ENCODE results near the gene JAKMIP3. TPM values are rescaled to one million over a fixed set of nuclear protein-coding genes. Genes with fewer than 3 reads are reported as not detected.

JAKMIP3 gene
- 2.0 TPM in 2 replicates for total RNA-seq (2014; rRNA removed; shearing (Covaris generic))
- polyA plus RNA-seq (2014; cell fraction: nucleus; rRNA removed): 9.9 and 12.0 TPM in 2 replicates

- peak; percentile 89 for DNase-seq (ENCODE audit: extremely low read depth, low read depth)
These were observed at the start of gene JAKMIP3 for GRCh38 chr10:132065491-132066105. Gene JAKMIP3, plus strand, starts transcription at chr10:132065946. Its CDS starts 38,863 bp downstream, at chr10:132104809.

GRCh38 chr10:132016514-132016913 lies 49.2 kb upstream of the JAKMIP3 start:
- DNase-seq (ENCODE audit: extremely low read depth, low read depth): no peak

GRCh38 chr10:132018446-132018845 lies 47.3 kb upstream of the JAKMIP3 start:
- DNase-seq (ENCODE audit: extremely low read depth, low read depth): no peak

- no peak for DNase-seq (ENCODE audit: extremely low read depth, low read depth)
These were observed 46.4 kb upstream of the JAKMIP3 start for GRCh38 chr10:132019366-132019765.

GRCh38 chr10:132020456-132020855 lies 45.3 kb upstream of the JAKMIP3 start:
- DNase-seq (ENCODE audit: extremely low read depth, low read depth): no peak

- no peak for DNase-seq (ENCODE audit: extremely low read depth, low read depth)
These were observed 44.7 kb upstream of the JAKMIP3 start for GRCh38 chr10:132021046-132021445.

GRCh38 chr10:132021504-132022143 lies 44.1 kb upstream of the JAKMIP3 start:
- no peak for DNase-seq (ENCODE audit: extremely low read depth, low read depth)

- no peak for DNase-seq (ENCODE audit: extremely low read depth, low read depth)
These were observed 43.5 kb upstream of the JAKMIP3 start for GRCh38 chr10:132022241-132022640.

- peak; percentile 74 for DNase-seq (ENCODE audit: extremely low read depth, low read depth)
These were observed 42.5 kb upstream of the JAKMIP3 start for GRCh38 chr10:132023092-132023811.

GRCh38 chr10:132027423-132027983 lies 38.2 kb upstream of the JAKMIP3 start:
- no peak for DNase-seq (ENCODE audit: extremely low read depth, low read depth)

- DNase-seq (ENCODE audit: extremely low read depth, low read depth): no peak
These were observed 37.0 kb upstream of the JAKMIP3 start for GRCh38 chr10:132028706-132029105.

GRCh38 chr10:132030898-132031463 lies 34.8 kb upstream of the JAKMIP3 start:
- no peak for DNase-seq (ENCODE audit: extremely low read depth, low read depth)

GRCh38 chr10:132033632-132034031 lies 32.1 kb upstream of the JAKMIP3 start:
- no peak for DNase-seq (ENCODE audit: extremely low read depth, low read depth)

- no peak for DNase-seq (ENCODE audit: extremely low read depth, low read depth)
These were observed 30.3 kb upstream of the JAKMIP3 start for GRCh38 chr10:132035476-132035875.

- DNase-seq (ENCODE audit: extremely low read depth, low read depth): no peak
These were observed 29.4 kb upstream of the JAKMIP3 start for GRCh38 chr10:132036153-132036886.

- no peak for DNase-seq (ENCODE audit: extremely low read depth, low read depth)
These were observed 28.7 kb upstream of the JAKMIP3 start for GRCh38 chr10:132036887-132037675.

- DNase-seq (ENCODE audit: extremely low read depth, low read depth): no peak
These were observed 28.1 kb upstream of the JAKMIP3 start for GRCh38 chr10:132037676-132037975.

- no peak for DNase-seq (ENCODE audit: extremely low read depth, low read depth)
These were observed 26.4 kb upstream of the JAKMIP3 start for GRCh38 chr10:132039371-132039770.

GRCh38 chr10:132040046-132040445 lies 25.7 kb upstream of the JAKMIP3 start:
- DNase-seq (ENCODE audit: extremely low read depth, low read depth): no peak

GRCh38 chr10:132041340-132041739 lies 24.4 kb upstream of the JAKMIP3 start:
- DNase-seq (ENCODE audit: extremely low read depth, low read depth): no peak

Measured in NCI-H460 (cell line).